Hepatocyte (in vitro differentiated cells): Measurements from ENCODE around the gene SRMS. TPM values are rescaled to one million over a fixed set of nuclear protein-coding genes. Genes with fewer than 3 reads are reported as not detected.
A peak's percentile ranks its signal among the peaks of the same experiment; 100 is the strongest.

ENCODE experiments used
- DNase-seq: peaks from one replicate; pipeline ENCODE4 v3.0.0-alpha.2; 2016; ENCODE audit warnings: low spot score
- H2AFZ ChIP-seq: fragments of 200-600 bp; sonication (generic); 2 replicates; pipeline ENCODE4 v1.6.0; 2016; ENCODE audit warnings: antibody characterized with exemption, mild to moderate bottlenecking
- H3K27ac ChIP-seq: fragments of 200-600 bp; sonication (generic); 2 replicates; pipeline ENCODE4 v1.5.1; 2016; ENCODE audit warnings: mild to moderate bottlenecking
- H3K27me3 ChIP-seq: fragments of 200-600 bp; sonication (generic); 2 replicates; pipeline ENCODE4 v1.6.1; 2016
- H3K36me3 ChIP-seq: fragments of 200-600 bp; sonication (generic); replicated peaks from 2 replicates; pipeline ENCODE4 v1.5.1; 2016; ENCODE audit warnings: low read depth; ENCODE audit not compliant: insufficient read depth
- H3K4me1 ChIP-seq: fragments of 200-600 bp; sonication (generic); 2 replicates; pipeline ENCODE4 v1.5.1; 2016; ENCODE audit warnings: mild to moderate bottlenecking, moderate library complexity; ENCODE audit not compliant: insufficient read depth
- H3K4me2 ChIP-seq: fragments of 200-600 bp; sonication (generic); 2 replicates; pipeline ENCODE4 v1.6.0; 2016
- H3K4me3 ChIP-seq: fragments of 200-600 bp; sonication (generic); 2 replicates; pipeline ENCODE4 v1.5.1; 2016; ENCODE audit warnings: mild to moderate bottlenecking
- H3K79me2 ChIP-seq: fragments of 200-600 bp; sonication (generic); 2 replicates; pipeline ENCODE4 v1.6.0; 2017; ENCODE audit warnings: mild to moderate bottlenecking
- H3K9me2 ChIP-seq: fragments of 200-600 bp; sonication (generic); replicated peaks from 2 replicates; pipeline ENCODE4 v1.6.0; 2017; ENCODE audit warnings: mild to moderate bottlenecking; ENCODE audit not compliant: insufficient read depth
- H3K9me3 ChIP-seq: fragments of 200-600 bp; sonication (generic); 2 replicates; pipeline ENCODE4 v1.5.1; 2016; ENCODE audit warnings: low read depth, mild to moderate bottlenecking
- H4K20me1 ChIP-seq: fragments of 200-600 bp; sonication (generic); 2 replicates; pipeline ENCODE4 v1.6.0; 2016; ENCODE audit warnings: mild to moderate bottlenecking; ENCODE audit not compliant: insufficient read depth, poor library complexity, severe bottlenecking
- CTCF ChIP-seq: fragments of 200-600 bp; sonication (generic); IDR thresholded peaks from 2 replicates; pipeline ENCODE4 v1.5.1; 2016; ENCODE audit warnings: antibody characterized with exemption, mild to moderate bottlenecking; ENCODE audit not compliant: poor library complexity
- EZH2 ChIP-seq: fragments of 200-600 bp; sonication (generic); IDR thresholded peaks from 2 replicates; pipeline ENCODE4 v1.6.1; 2016; ENCODE audit warnings: antibody characterized with exemption, mild to moderate bottlenecking, borderline replicate concordance
- EZH2phosphoT487 ChIP-seq: fragments of 200-600 bp; sonication (generic); IDR thresholded peaks from one replicate; pipeline ENCODE4 v1.6.1; 2018; ENCODE audit warnings: antibody characterized with exemption, mild to moderate bottlenecking, low read depth, moderate library complexity; ENCODE audit not compliant: unreplicated experiment, severe bottlenecking
- WGBS: methylation state at CpG from one replicate; pipeline ENCODE4 v1.1.6; 2016; ENCODE audit warnings: low lambda C conversion rate; ENCODE audit errors: missing lambda C conversion rate; 5-methylcytosine and 5-hydroxymethylcytosine counted together
- polyA plus RNA-seq: library from polyadenylated mRNA; unstranded; fragments of >200 nt; fragmentation: Nextera tagmentation; extraction: Ambion mirVana; gene quantifications from 2 replicates; pipeline ENCODE4 v1.2.1, GENCODE V29; 2016
- total RNA-seq: library from RNA; depleted of rRNA; stranded (reverse); fragments of >200 nt; gene quantifications from 2 replicates; pipeline ENCODE4 v1.2.3, GENCODE V29; 2014

Gene SRMS
- total and polyA plus RNA-seq, 2 experiments from 2014 or later: not detected

DNA sequence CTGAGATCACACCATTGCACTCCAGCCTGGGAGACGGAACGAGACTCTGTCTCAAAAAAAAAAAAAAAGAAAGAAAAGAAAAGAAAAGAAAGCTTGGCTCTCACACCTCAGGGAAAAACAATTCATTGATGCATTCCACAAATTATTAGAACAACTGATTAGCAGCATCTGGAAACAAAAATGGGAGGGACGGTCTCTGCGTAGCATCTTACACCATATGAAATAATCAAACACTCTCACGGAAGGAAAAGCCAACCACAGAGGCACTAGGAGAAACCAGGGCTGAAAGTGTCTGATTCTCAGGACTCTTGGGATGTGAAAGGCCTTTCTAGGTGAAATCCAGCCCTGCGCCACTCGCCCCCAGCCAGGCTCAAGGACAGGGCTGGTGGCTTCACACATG, 28.8 kb upstream of the SRMS start:
- Histone ChIP-seq H4K20me1 (no peaks in the 10 kb centered on the region), H3K9me2 (no peaks in the 10 kb centered on the region), H3K4me3 (no peak overlapping the region), H3K27me3 (no peaks in the 10 kb centered on the region), H3K4me2 (no peak overlapping the region), H3K4me1 (peaks cover 14% of the 10 kb centered on the region), H3K9me3 (no peaks in the 10 kb centered on the region), H2AFZ (no peak overlapping the region), H3K27ac (no peak overlapping the region), H3K36me3 (no peaks in the 10 kb centered on the region), H3K79me2 (peaks cover 6% of the 10 kb centered on the region)
- 91% methylated on average over 5 of the region's 7 CpGs for WGBS
- TF ChIP-seq EZH2 (no peak), CTCF (no peak), EZH2phosphoT487 (no peak)
- DNase-seq: no peak

- H3K79me2 ChIP-seq: peaks cover 6% of the 10 kb centered on the region
- WGBS: 72% methylated on average over 28 of the region's 28 CpGs
- no peak for DNase-seq
- H2AFZ ChIP-seq: peak overlapping the region; percentile 88
- no peak overlapping the region for H3K27ac ChIP-seq
- TF ChIP-seq EZH2 (no peak), CTCF (no peak), EZH2phosphoT487 (no peak)
- peak overlapping the region; percentile 94 for H3K4me2 ChIP-seq
- H4K20me1 ChIP-seq: no peaks in the 10 kb centered on the region
- no peaks in the 10 kb centered on the region for H3K36me3 ChIP-seq
- no peak overlapping the region for H3K4me3 ChIP-seq
- peaks cover 14% of the 10 kb centered on the region for H3K4me1 ChIP-seq
- H3K27me3 ChIP-seq: no peaks in the 10 kb centered on the region
- H3K9me3 ChIP-seq: no peaks in the 10 kb centered on the region
- no peaks in the 10 kb centered on the region for H3K9me2 ChIP-seq
These were observed 27.5 kb upstream of the SRMS start for GRCh38 chr20:63574829-63575743.

DNA sequence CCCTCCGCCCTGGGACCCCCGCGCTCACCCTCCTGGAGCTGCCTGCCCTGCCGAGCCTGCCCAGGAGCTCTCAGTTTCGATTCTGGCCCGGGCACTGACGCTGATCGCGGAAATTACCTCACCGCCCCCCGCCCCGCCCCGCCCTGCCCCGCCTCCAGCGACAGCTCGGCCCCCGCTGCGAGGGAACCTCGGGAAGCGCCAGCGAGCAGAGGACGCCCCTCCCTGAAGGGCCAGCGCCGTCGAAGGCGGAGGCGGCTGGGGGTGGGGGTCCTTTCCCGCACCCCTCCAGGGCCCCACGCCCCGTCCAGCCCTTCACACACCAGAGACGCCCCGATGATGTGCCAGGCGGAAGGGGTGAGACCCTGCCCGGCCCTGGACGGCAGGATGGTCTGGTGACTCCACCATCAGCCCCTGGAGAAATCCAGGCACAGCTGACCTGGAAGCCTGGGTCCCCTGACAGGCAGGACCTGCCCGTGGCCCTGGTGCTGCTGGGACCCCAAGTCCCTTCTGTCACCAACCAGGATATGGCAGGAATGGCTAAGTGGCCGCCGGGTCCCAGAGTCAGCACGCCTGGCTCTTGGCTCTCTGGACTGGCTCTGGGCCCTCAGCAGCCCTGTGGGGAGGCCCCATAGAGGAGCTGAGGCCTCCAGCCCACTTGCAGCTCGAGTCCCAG, 26.7 kb upstream of the SRMS start, which contains the start of gene HELZ2:
TSS of gene HELZ2 (minus strand) at position 84 of the 673 bp plus-strand sequence. CDS start 1,854 bp downstream, outside the sequence.
- Histone ChIP-seq H3K27ac (peak within 1 kb of the TSS; percentile 37), H3K36me3 (no peaks in the 10 kb centered on the region), H4K20me1 (no peaks in the 10 kb centered on the region), H2AFZ (peak within 1 kb of the TSS; percentile 88), H3K4me1 (peaks cover 14% of the 10 kb centered on the region), H3K9me3 (no peaks in the 10 kb centered on the region), H3K4me2 (peak within 1 kb of the TSS; percentile 94), H3K79me2 (peaks cover 6% of the 10 kb centered on the region), H3K4me3 (peak within 1 kb of the TSS; percentile 85), H3K9me2 (no peaks in the 10 kb centered on the region), H3K27me3 (no peaks in the 10 kb centered on the region)
- WGBS: 18% methylated on average over 20 of the region's 40 CpGs
- peak; percentile 88 for DNase-seq
- TF ChIP-seq CTCF (no peak), EZH2phosphoT487 (no peak), EZH2 (no peak)
